ENCODE data around the gene TMOD2. TPM values are rescaled to one million over a fixed set of nuclear protein-coding genes. Genes with fewer than 3 reads are reported as not detected.
A peak's percentile ranks its signal among the peaks of the same experiment; 100 is the strongest.

The TMOD2 gene
- total RNA-seq, 4 donors from 2014 or later = 1.8 to 6.8 (median 5.3) TPM

DNA sequence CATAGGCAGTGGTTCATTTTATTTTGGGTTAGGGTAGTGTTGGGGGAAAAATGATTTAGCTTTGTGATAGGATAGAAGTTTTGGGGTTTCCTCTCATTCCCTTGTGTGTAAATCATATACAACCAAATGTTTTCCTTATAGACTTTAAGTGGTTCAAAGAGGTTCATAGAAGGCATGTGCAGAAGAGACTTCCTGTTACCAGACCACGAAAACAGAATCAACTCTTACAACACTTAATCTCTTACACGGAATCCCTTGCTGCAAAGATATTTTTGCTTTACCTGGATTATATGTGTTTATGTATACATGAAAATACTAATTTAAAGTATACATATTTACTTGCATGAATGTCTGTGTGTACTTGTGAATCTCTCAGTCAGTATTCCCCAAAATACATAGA, 2.9 kb downstream of the TMOD2 start:
- Histone ChIP-seq H3K4me1 (peaks cover 0 to 32% (median 15%) of the 10 kb centered on the region in 4 donors), H3K36me3 (no peaks in the 10 kb centered on the region), H3K27me3 (peaks cover 9% of the 10 kb centered on the region), H3K9me3 (no peaks in the 10 kb centered on the region), H3K4me3 (no peak overlapping the region), H3K27ac (no peak overlapping the region)
- in situ Hi-C loops (cut with MboI; ENCODE audit: low pct_ligation_motif_present in 1 of 4, low pct_unique_long_range_greater_than_20kb in 1 of 4, low sequenced_read_pairs in 3 of 4) (loop anchor here in 1 of 4 donors (25.0 kb wide), 1 partner anchor 108 kb away; no protein-coding TSS in a partner anchor), intact Hi-C loops (cut with DNase I; ENCODE audit: low total_unique reads) (no loop called here)
- no peak for TF ChIP-seq EP300 (IDR thresholded peaks at IDR 0.05; ENCODE audit: low read depth)
- TF ChIP-seq, protein P1, sequence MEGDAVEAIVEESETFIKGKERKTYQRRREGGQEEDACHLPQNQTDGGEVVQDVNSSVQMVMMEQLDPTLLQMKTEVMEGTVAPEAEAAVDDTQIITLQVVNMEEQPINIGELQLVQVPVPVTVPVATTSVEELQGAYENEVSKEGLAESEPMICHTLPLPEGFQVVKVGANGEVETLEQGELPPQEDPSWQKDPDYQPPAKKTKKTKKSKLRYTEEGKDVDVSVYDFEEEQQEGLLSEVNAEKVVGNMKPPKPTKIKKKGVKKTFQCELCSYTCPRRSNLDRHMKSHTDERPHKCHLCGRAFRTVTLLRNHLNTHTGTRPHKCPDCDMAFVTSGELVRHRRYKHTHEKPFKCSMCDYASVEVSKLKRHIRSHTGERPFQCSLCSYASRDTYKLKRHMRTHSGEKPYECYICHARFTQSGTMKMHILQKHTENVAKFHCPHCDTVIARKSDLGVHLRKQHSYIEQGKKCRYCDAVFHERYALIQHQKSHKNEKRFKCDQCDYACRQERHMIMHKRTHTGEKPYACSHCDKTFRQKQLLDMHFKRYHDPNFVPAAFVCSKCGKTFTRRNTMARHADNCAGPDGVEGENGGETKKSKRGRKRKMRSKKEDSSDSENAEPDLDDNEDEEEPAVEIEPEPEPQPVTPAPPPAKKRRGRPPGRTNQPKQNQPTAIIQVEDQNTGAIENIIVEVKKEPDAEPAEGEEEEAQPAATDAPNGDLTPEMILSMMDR (IDR thresholded peaks at IDR 0.05) = no peak
- 76 to 77% methylated on average over 2 of the region's 2 CpGs for WGBS, 2 donors (ENCODE audit: low coverage in 1 of 2)
- no peak for DNase-seq

DNA sequence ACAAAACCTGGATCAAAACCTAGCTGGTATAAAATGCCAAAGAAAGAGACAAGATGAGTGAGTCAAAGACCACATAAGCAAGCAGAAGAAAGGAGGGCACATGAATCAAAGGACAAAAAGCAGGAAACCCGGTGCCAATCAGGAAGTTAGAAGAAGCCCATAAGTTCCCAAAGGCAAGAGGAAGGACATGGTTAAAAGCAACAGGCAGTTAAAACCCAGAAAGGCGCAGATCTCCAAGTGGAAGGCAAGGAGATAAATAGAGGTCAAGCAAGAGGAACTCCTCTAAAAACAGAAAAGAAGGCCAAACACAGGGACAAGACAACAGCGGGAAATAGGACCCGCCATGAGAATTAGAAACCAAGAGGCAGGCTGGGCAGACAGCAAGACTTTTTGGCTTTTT, 4.4 kb downstream of the TMOD2 start:
- 70 to 78% methylated on average over 2 to 4 of the region's 4 CpGs for WGBS, 2 donors (ENCODE audit: low coverage in 1 of 2)
- no peak overlapping the region for H3K4me3 ChIP-seq
- in situ Hi-C loops (cut with MboI; ENCODE audit: low pct_ligation_motif_present in 1 of 4, low pct_unique_long_range_greater_than_20kb in 1 of 4, low sequenced_read_pairs in 3 of 4) (loop anchor here in 1 of 4 donors (25.0 kb wide), 1 partner anchor 107 kb away; no protein-coding TSS in a partner anchor), intact Hi-C loops (cut with DNase I; ENCODE audit: low total_unique reads) (no loop called here)
- TF ChIP-seq EP300 (IDR thresholded peaks at IDR 0.05; ENCODE audit: low read depth) (no peak), POLR2A (IDR thresholded peaks at IDR 0.05) (no peak), POLR2AphosphoS5 (IDR thresholded peaks at IDR 0.05) (no peak)
- TF ChIP-seq, protein P1 (IDR thresholded peaks at IDR 0.05) = no peak
- H3K36me3 ChIP-seq = no peaks in the 10 kb centered on the region
- peaks cover 0 to 38% (median 16%) of the 10 kb centered on the region in 4 donors for H3K4me1 ChIP-seq
- H3K27me3 ChIP-seq = peaks cover 9% of the 10 kb centered on the region
- H3K27ac ChIP-seq = no peak overlapping the region
- H3K9me3 ChIP-seq = no peaks in the 10 kb centered on the region
- no peak for DNase-seq

DNA sequence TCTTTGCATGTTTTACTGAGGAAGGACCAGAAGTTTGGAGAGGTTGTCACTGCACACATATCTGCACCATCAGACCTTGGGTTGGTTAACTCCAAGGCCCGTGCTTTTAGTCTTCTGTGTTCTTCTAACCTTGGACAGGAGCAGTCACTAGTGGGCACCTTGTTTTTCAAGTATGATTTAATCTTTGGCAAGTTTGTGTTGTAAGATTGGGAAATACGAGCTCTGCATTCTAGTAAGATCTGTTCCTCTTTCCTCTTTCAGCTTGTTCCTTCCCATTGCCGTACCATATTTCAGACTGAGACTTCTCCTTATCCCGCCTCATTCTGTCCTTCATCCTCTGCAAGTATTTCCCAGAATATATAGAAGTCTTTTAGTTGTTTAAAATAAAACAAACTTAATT, 5.1 kb downstream of the TMOD2 start:
- H3K36me3 ChIP-seq = no peaks in the 10 kb centered on the region
- peaks cover 9% of the 10 kb centered on the region for H3K27me3 ChIP-seq
- no peak for DNase-seq
- TF ChIP-seq POLR2AphosphoS5 (IDR thresholded peaks at IDR 0.05) (no peak), EP300 (IDR thresholded peaks at IDR 0.05; ENCODE audit: low read depth) (no peak), POLR2A (IDR thresholded peaks at IDR 0.05) (no peak)
- TF ChIP-seq, protein P1 (IDR thresholded peaks at IDR 0.05) = no peak
- no peak overlapping the region for H3K27ac ChIP-seq
- WGBS, 2 donors (ENCODE audit: low coverage in 1 of 2) = 87 to 89% methylated on average over 4 of the region's 4 CpGs
- intact Hi-C loops (cut with DNase I; ENCODE audit: low total_unique reads) = no loop called here
- peaks cover 0 to 34% (median 14%) of the 10 kb centered on the region in 4 donors for H3K4me1 ChIP-seq
- in situ Hi-C loops (cut with MboI; ENCODE audit: low pct_ligation_motif_present in 1 of 4, low pct_unique_long_range_greater_than_20kb in 1 of 4, low sequenced_read_pairs in 3 of 4) = loop anchor here in 1 of 4 donors (25.0 kb wide), 1 partner anchor 106 kb away; no protein-coding TSS in a partner anchor
- H3K4me3 ChIP-seq = no peak overlapping the region
- no peaks in the 10 kb centered on the region for H3K9me3 ChIP-seq

DNA sequence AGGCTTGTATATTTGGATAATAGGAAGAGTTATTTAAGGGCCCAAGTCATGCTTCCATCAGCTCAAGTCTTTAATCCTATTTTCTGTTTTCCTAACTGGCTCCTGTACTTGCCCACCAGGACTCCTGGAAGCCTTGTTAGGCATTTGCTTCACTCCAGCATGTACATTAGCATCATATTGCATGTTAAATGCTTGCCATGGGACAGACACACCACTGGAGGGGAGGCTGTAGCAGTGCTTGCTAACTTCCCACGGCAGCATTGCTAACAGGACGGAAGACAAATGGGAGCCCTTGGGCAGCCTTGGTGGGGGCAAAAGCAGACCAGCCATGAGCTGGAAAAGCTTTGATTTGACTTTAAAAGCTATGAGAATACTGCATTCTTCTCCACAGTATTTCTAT, 6.1 kb downstream of the TMOD2 start:
- Histone ChIP-seq H3K4me3 (no peak overlapping the region), H3K4me1 (peaks cover 0 to 28% (median 8%) of the 10 kb centered on the region in 4 donors), H3K27ac (no peak overlapping the region), H3K27me3 (peaks cover 9% of the 10 kb centered on the region), H3K36me3 (no peaks in the 10 kb centered on the region), H3K9me3 (no peaks in the 10 kb centered on the region)
- in situ Hi-C loops (cut with MboI; ENCODE audit: low pct_ligation_motif_present in 1 of 4, low pct_unique_long_range_greater_than_20kb in 1 of 4, low sequenced_read_pairs in 3 of 4) = loop anchor here in 1 of 4 donors (25.0 kb wide), 1 partner anchor 105 kb away; no protein-coding TSS in a partner anchor
- intact Hi-C loops (cut with DNase I; ENCODE audit: low total_unique reads) = no loop called here
- TF ChIP-seq POLR2A (IDR thresholded peaks at IDR 0.05) = no peak
- no peak for DNase-seq
- WGBS, 2 donors (ENCODE audit: low coverage in 1 of 2) = 94% methylated on average over 2 of the region's 2 CpGs; no CpG with 5 or more reads in 1 of the 2 donors

DNA sequence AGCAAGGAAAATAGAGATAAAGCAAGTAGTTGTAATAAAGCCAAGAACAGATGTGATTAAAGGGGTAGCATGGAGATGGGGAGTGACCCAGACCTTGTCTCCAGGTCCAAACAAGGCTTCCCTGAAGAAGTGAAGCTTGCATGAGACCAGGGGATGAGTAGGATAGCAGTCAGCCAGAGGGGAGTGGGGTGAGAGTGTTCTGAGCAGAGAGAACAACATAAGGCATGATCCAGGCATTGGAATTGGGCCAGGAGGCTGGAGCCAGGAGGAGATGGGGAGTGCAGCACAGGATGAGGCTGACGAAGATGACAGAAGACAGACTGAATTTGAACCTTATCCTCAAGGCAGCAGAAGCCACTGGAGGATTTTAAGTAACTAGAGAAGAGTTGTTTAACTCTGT, 7.2 kb downstream of the TMOD2 start:
- TF ChIP-seq POLR2A (IDR thresholded peaks at IDR 0.05) (no peak), POLR2AphosphoS5 (IDR thresholded peaks at IDR 0.05) (no peak), EP300 (IDR thresholded peaks at IDR 0.05; ENCODE audit: low read depth) (no peak)
- TF ChIP-seq, protein P1 (IDR thresholded peaks at IDR 0.05) = no peak
- peak overlapping the region in 3 of 4 donors; percentile 9 to 65 (median 49) for H3K27ac ChIP-seq
- no peaks in the 10 kb centered on the region for H3K9me3 ChIP-seq
- H3K36me3 ChIP-seq = no peaks in the 10 kb centered on the region
- intact Hi-C loops (cut with DNase I; ENCODE audit: low total_unique reads) = no loop called here
- no peaks in the 10 kb centered on the region for H3K27me3 ChIP-seq
- H3K4me3 ChIP-seq = no peak overlapping the region
- 36 to 71% methylated on average over 1 of the region's 1 CpG for WGBS, 2 donors (ENCODE audit: low coverage in 1 of 2)
- in situ Hi-C loops (cut with MboI; ENCODE audit: low pct_ligation_motif_present in 1 of 4, low pct_unique_long_range_greater_than_20kb in 1 of 4, low sequenced_read_pairs in 3 of 4) = loop anchor here in 1 of 4 donors (25.0 kb wide), 1 partner anchor 104 kb away; no protein-coding TSS in a partner anchor
- peak; percentile 27 for DNase-seq
- H3K4me1 ChIP-seq = peaks cover 0 to 19% (median 7%) of the 10 kb centered on the region in 4 donors

All from transverse colon (tissue), 4 donors.